GM18498 (cell line): ENCODE data around the gene C1orf87.

Source experiments
- ATAC-seq: cut with Tn5 transposase; IDR thresholded peaks from one replicate; pipeline ENCODE4 v1.9.1; 2021; ENCODE audit warnings: mild to moderate bottlenecking, moderate library complexity; ENCODE audit not compliant: unreplicated experiment

C1orf87 gene

GRCh38 chr1:60073605-60074278, at the start of gene C1orf87:
C1orf87 (minus strand) TSS chr1:60073770; CDS start chr1:60072643, 1,127 bp downstream.
- no peak for ATAC-seq

GRCh38 chr1:60118085-60118484, 44.5 kb upstream of the C1orf87 start:
- ATAC-seq: no peak

GRCh38 chr1:60114745-60115318, 41.3 kb upstream of the C1orf87 start:
- ATAC-seq: no peak

GRCh38 chr1:60113596-60113995, 40.0 kb upstream of the C1orf87 start:
- ATAC-seq: no peak

- no peak for ATAC-seq
Measured at GRCh38 chr1:60113028-60113427, 39.5 kb upstream of the C1orf87 start.

- no peak for ATAC-seq
Measured at GRCh38 chr1:60111716-60112115, 38.1 kb upstream of the C1orf87 start.

- ATAC-seq: no peak
Measured at GRCh38 chr1:60111118-60111517, 37.5 kb upstream of the C1orf87 start.

- ATAC-seq: no peak
Measured at GRCh38 chr1:60108196-60108595, 34.6 kb upstream of the C1orf87 start.

- ATAC-seq: no peak
Measured at GRCh38 chr1:60103186-60103585, 29.6 kb upstream of the C1orf87 start.

- ATAC-seq: no peak
Measured at GRCh38 chr1:60102267-60103061, 28.9 kb upstream of the C1orf87 start.

- no peak for ATAC-seq
Measured at GRCh38 chr1:60101516-60101915, 27.9 kb upstream of the C1orf87 start.

GRCh38 chr1:60091195-60091715, 17.7 kb upstream of the C1orf87 start:
- no peak for ATAC-seq

GRCh38 chr1:60090655-60091054, 17.1 kb upstream of the C1orf87 start:
- no peak for ATAC-seq

- ATAC-seq: no peak
Measured at GRCh38 chr1:60088620-60089155, 15.1 kb upstream of the C1orf87 start.

- no peak for ATAC-seq
Measured at GRCh38 chr1:60087681-60088080, 14.1 kb upstream of the C1orf87 start.

GRCh38 chr1:60078182-60078581, 4.6 kb upstream of the C1orf87 start:
- no peak for ATAC-seq

GRCh38 chr1:60071296-60071695, 2.3 kb downstream of the C1orf87 start:
- ATAC-seq: no peak

GRCh38 chr1:60069691-60070090, 3.9 kb downstream of the C1orf87 start:
- no peak for ATAC-seq

GRCh38 chr1:60068393-60069045, 5.1 kb downstream of the C1orf87 start:
- ATAC-seq: no peak

GRCh38 chr1:60066001-60066400, 7.6 kb downstream of the C1orf87 start:
- ATAC-seq: no peak

GRCh38 chr1:60065199-60065598, 8.4 kb downstream of the C1orf87 start:
- no peak for ATAC-seq
